PC-9 (cell line): ENCODE results near the gene RAF1.

Experiments
- CTCF ChIP-seq: fragments of 200-600 bp; sonication (generic); conservative IDR thresholded peaks from 2 replicates; pipeline ENCODE4 v1.6.1; 2017; ENCODE audit warnings: mixed run types, antibody characterized with exemption, mild to moderate bottlenecking, moderate library complexity
- EZH2 ChIP-seq: fragments of 200-600 bp; sonication (generic); IDR thresholded peaks from 2 replicates; pipeline ENCODE4 v1.8.0; 2017; ENCODE audit warnings: antibody characterized with exemption, low read depth

GRCh38 chr3:12620729-12621128, 43.2 kb downstream of the RAF1 start:
- TF ChIP-seq CTCF = no peak
- no peak for TF ChIP-seq EZH2
